SK-N-SH (cell line): Measurements from ENCODE around the gene KDM6B. TPM values are rescaled to one million over a fixed set of nuclear protein-coding genes. Genes with fewer than 3 reads are reported as not detected.

Experiments
- EZH2phosphoT487 ChIP-seq: fragments of 200-600 bp; sonication (generic); IDR thresholded peaks from 2 replicates; pipeline ENCODE4 v1.6.1; 2017; ENCODE audit warnings: low read depth, mixed run types, mild to moderate bottlenecking, antibody characterized with exemption, moderate library complexity, borderline replicate concordance
- FOXJ3 ChIP-seq: sonication (generic); formaldehyde crosslinking; IDR thresholded peaks from 2 replicates; pipeline ENCODE4 v1.5.1; 2020; ENCODE audit warnings: mild to moderate bottlenecking, missing genetic modification reagents
- RXRA ChIP-seq: IDR thresholded peaks from 2 replicates; pipeline ENCODE4 v1.4.0; 2012; ENCODE audit warnings: low read depth, mild to moderate bottlenecking, borderline replicate concordance
- SIN3A ChIP-seq: IDR thresholded peaks from 2 replicates; pipeline ENCODE4 v1.6.1; 2012; ENCODE audit warnings: low read depth, mild to moderate bottlenecking, low read length, moderate library complexity, borderline replicate concordance
- TAF1 ChIP-seq: IDR thresholded peaks from 2 replicates; pipeline ENCODE4 v1.6.1; 2012; ENCODE audit warnings: low read depth, mild to moderate bottlenecking, low read length, moderate library complexity, borderline replicate concordance
- YY1 ChIP-seq: IDR thresholded peaks from 2 replicates; pipeline ENCODE4 v1.4.0; 2012; ENCODE audit warnings: low read depth, mild to moderate bottlenecking
- polyA plus RNA-seq, 3 experiments: library from polyadenylated mRNA; depleted of rRNA; stranded (reverse); fragments of >200 nt; gene quantifications; 2 replicates each; pipeline ENCODE4 v1.2.3, GENCODE V29; 2012
- TF ChIP-seq, protein P1 (sequence below): IDR thresholded peaks from 2 replicates; pipeline ENCODE4 v1.6.1; 2012; ENCODE audit warnings: mild to moderate bottlenecking, low read depth, low read length, moderate library complexity
- TF ChIP-seq, protein P2 (sequence below): IDR thresholded peaks from 2 replicates; pipeline ENCODE4 v1.4.0; 2012; ENCODE audit warnings: low read depth, borderline replicate concordance
- TF ChIP-seq, protein P3 (sequence below): fragments of 150-350 bp; IDR thresholded peaks from 2 replicates; pipeline ENCODE4 v1.6.1; 2016; ENCODE audit warnings: mild to moderate bottlenecking, low read depth, low read length

The KDM6B gene
- polyA plus RNA-seq, 1 of the 3 experiments (the other 2 are of a cell fraction) = 2.6 TPM

DNA sequence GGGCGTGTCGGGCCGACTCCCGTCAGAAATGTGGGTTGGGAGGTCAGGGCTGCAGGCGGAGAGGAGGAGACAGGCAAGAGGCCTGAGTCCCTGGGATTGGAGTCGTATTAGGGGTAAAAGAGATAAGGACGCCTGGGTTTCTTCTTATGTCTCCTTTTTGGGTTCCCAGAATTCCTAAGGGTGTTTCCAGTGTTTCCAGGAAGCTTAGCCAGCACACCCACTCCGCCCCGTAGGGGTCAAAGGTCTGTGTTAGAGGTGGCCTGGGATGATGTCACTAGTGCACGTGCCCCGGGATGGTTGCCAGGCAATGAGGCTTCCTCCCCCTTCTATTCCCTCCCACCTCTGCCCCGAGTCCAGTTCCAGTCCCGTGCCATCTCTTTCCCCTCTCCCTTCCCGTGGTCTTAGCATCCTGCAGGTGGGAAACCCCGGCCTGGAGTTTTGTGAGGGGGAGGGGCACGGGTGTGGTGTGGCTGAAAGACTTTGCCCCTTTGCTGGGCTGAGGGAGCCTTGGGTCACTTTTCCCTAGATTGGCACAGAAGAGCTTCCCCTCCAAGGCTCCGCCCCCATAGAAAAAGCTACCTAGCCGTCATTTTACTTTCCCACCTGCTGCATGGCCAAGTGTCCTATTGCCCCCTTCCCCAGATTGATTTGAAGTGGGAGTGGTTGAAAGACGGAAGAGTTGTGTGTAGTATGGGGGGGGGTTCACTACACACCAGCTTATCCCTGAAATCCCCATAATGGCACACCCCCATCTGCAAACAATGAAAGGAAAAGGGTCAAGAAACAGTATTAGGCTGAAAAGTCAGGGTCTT, 2.8 kb downstream of the KDM6B start (continued):
- TF ChIP-seq, protein P1, sequence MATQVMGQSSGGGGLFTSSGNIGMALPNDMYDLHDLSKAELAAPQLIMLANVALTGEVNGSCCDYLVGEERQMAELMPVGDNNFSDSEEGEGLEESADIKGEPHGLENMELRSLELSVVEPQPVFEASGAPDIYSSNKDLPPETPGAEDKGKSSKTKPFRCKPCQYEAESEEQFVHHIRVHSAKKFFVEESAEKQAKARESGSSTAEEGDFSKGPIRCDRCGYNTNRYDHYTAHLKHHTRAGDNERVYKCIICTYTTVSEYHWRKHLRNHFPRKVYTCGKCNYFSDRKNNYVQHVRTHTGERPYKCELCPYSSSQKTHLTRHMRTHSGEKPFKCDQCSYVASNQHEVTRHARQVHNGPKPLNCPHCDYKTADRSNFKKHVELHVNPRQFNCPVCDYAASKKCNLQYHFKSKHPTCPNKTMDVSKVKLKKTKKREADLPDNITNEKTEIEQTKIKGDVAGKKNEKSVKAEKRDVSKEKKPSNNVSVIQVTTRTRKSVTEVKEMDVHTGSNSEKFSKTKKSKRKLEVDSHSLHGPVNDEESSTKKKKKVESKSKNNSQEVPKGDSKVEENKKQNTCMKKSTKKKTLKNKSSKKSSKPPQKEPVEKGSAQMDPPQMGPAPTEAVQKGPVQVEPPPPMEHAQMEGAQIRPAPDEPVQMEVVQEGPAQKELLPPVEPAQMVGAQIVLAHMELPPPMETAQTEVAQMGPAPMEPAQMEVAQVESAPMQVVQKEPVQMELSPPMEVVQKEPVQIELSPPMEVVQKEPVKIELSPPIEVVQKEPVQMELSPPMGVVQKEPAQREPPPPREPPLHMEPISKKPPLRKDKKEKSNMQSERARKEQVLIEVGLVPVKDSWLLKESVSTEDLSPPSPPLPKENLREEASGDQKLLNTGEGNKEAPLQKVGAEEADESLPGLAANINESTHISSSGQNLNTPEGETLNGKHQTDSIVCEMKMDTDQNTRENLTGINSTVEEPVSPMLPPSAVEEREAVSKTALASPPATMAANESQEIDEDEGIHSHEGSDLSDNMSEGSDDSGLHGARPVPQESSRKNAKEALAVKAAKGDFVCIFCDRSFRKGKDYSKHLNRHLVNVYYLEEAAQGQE = peak; percentile 72; the same call in 1 of the 2 replicates
- TF ChIP-seq SIN3A = peak; percentile 98
- peak; percentile 80; the same call in 1 of the 2 replicates for TF ChIP-seq RXRA
- TF ChIP-seq, protein P2, sequence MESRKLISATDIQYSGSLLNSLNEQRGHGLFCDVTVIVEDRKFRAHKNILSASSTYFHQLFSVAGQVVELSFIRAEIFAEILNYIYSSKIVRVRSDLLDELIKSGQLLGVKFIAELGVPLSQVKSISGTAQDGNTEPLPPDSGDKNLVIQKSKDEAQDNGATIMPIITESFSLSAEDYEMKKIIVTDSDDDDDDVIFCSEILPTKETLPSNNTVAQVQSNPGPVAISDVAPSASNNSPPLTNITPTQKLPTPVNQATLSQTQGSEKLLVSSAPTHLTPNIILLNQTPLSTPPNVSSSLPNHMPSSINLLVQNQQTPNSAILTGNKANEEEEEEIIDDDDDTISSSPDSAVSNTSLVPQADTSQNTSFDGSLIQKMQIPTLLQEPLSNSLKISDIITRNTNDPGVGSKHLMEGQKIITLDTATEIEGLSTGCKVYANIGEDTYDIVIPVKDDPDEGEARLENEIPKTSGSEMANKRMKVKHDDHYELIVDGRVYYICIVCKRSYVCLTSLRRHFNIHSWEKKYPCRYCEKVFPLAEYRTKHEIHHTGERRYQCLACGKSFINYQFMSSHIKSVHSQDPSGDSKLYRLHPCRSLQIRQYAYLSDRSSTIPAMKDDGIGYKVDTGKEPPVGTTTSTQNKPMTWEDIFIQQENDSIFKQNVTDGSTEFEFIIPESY = peak; percentile 82; the same call in 1 of the 2 replicates
- TF ChIP-seq YY1 = peak; percentile 79; the same call in 1 of the 2 replicates
- 0 out of 2 replicates have a peak, but pooled peaks have one; percentile 31 for TF ChIP-seq FOXJ3 (CRISPR knock-in tag)
- TF ChIP-seq, protein P3, sequence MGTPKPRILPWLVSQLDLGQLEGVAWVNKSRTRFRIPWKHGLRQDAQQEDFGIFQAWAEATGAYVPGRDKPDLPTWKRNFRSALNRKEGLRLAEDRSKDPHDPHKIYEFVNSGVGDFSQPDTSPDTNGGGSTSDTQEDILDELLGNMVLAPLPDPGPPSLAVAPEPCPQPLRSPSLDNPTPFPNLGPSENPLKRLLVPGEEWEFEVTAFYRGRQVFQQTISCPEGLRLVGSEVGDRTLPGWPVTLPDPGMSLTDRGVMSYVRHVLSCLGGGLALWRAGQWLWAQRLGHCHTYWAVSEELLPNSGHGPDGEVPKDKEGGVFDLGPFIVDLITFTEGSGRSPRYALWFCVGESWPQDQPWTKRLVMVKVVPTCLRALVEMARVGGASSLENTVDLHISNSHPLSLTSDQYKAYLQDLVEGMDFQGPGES = no peak
- peak; percentile 76 for TF ChIP-seq TAF1
- no peak for TF ChIP-seq EZH2phosphoT487
